ENCODE data around the gene ZNF518B.
A peak's percentile ranks its signal among the peaks of the same experiment; 100 is the strongest.
"Not testable (repeated sequence)": the region's sequence is repeated elsewhere in the genome, so short reads cannot be mapped to it uniquely, and the experiment has no call there.

The ZNF518B gene

DNA sequence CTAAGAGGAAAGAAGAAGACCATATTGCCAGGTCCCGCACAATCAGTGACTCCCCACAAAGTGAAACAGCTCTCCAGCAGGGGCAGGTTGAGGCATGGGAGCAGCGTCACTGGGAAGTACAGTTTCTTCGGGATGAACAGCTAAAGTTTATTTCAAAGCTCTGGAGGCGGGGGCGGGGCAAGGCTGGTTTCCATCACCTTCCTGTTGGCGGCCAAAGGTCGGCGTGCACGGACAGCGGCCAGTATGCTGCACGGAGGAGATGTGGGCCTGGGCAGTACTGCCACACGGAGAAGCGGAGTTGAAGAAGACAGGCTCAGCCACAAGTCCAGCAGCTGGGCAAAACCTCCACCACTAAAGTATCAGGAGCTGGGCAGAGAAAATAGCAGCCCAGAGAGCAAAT, 951 bp upstream of the ZNF518B start:
- DNase-seq (ENCODE audit: low spot score): no peak

DNA sequence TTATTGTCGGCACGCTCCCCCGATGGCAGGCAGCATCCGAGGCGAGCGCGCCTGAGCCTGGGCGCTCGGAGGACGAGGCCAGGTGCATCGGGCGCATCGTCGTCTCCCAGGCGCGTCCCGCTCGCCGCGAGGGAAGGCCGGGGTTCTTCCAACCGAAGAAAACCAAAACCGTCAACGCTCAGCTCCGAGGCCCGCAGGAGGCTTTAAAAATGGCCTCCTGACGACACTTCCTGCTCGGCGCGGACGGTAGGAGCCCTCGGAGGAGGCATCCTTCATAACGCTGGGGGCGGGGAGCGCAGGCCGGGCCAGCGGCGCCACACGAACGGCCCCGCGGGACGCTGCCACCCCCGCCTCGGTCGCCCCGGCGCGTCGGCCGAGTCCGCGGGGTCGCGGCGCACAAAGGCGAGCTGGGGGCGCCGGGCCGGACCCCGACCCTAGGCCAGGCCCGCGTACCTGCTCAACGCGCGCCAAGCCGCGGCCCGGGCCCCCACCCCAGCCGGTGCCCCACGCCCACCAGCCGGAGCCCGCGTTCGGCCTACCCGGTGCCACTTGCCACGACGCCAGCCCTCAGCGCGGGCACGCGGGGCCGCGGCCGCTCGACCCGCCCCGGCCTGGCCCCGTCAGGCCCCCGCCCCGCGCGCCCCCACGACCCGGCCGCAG, 501 bp downstream of the ZNF518B start:
- DNase-seq (ENCODE audit: low spot score): peak; percentile 42

DNA sequence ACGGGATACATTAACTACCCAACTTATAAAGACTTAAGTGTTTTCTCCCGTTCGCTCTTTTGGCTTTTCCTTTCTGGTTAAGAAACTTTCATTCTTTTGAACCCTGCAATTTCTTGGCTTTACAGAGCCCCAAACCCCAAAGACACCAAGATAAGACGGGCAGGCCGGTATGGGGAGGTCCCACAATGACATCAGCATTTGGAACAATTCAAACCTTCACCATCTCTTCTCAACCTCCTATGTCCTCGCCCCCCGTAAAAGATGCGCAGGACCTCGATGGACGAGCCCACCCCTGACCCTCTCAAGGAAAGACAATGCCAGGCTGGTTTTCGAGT, 999 bp downstream of the ZNF518B start:
- peak; percentile 8 for DNase-seq (ENCODE audit: low spot score)

- DNase-seq (ENCODE audit: low spot score): no peak
Observed at GRCh38 chr4:10455133-10455532, 2.1 kb downstream of the ZNF518B start.

DNA sequence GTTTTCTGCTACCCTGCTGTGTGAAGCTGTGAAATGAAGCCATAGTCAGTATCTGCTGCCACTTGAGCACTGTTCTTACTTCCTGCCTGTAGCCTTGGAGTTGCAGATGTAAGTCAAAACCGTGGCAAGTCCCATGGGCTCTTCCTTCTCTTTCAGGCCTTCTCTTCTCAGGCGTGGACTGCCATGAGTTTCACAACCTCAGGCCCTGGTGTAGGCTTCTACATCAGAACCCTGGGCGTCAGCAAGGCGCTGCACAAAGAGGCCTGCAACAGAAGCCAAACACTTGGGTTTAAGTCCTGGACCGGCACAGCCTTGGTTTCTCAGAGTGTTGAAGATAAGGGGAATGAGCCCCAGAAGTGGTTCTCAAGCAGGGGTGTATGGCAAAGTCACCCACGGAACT, 2.5 kb downstream of the ZNF518B start:
- no peak for DNase-seq (ENCODE audit: low spot score)

- no peak for DNase-seq (ENCODE audit: low spot score)
Observed at GRCh38 chr4:10454121-10454520, 3.1 kb downstream of the ZNF518B start.

- DNase-seq (ENCODE audit: low spot score): no peak
Observed at GRCh38 chr4:10448991-10449390, 8.2 kb downstream of the ZNF518B start.

- DNase-seq (ENCODE audit: low spot score): no peak
Observed at GRCh38 chr4:10442976-10443375, 14.2 kb downstream of the ZNF518B start.

GRCh38 chr4:10441512-10441911, 15.7 kb downstream of the ZNF518B start:
- DNase-seq (ENCODE audit: low spot score): no peak

- no peak for DNase-seq (ENCODE audit: low spot score)
Observed at GRCh38 chr4:10438924-10439323, 18.3 kb downstream of the ZNF518B start.

DNA sequence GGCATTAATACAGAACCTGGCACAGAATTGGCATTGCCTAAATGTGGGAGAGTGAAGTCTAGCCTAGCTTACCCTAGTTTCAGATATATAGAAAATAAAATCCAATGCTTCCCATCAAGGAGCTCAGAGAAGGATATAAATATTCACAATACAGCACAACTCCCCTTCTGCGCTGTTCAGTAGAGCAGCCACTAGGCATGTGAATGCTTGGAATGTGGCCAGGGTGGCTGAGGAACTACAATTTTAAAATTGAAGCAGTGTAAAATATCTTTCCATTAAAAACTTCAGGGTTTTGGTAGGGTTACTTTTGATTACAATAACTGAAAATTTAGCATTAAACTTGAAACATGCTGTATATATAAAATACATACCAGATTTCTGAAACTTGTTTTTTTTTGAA, 19.5 kb downstream of the ZNF518B start:
- DNase-seq (ENCODE audit: low spot score): no peak

GRCh38 chr4:10427680-10428079, 29.5 kb downstream of the ZNF518B start:
- not testable (repeated sequence) for DNase-seq (ENCODE audit: low spot score)

DNA sequence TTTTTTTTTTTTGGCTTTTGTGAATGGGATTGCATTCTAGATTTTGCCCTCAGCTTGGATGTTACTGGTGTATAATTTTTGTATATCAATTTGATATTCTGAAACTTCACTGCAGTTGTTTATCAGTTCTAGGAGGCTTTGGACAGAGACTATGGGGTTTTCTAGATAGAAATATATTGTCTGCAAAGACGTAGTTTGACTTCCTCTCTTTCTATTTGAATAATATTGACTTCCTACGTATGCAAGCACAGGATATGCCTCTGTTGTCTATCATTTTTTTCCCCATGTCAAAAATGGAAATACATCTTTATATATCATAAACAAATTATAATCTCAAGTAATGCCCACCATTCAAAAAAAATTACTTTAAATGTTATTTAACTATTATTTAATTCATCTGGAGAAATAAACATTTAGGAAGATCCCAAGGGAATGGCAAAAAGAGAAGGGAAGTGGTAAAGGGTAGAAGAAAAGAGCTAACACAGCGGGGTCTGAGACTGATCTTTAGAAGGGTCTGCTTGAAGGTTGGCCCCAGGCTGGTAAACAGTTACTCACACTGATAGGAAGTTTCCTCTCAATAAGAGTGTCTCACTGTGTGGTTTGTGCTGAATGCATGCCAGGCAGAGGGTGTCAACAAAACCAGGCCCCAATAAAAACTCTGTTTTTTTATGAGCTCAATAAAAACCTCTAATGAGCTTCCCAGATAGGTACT, 35.7 kb downstream of the ZNF518B start:
- no peak for DNase-seq (ENCODE audit: low spot score)

GRCh38 chr4:10417740-10418139, 39.5 kb downstream of the ZNF518B start:
- DNase-seq (ENCODE audit: low spot score): no peak

GRCh38 chr4:10416441-10416840, 40.8 kb downstream of the ZNF518B start:
- no peak for DNase-seq (ENCODE audit: low spot score)

GRCh38 chr4:10413177-10413576, 44.0 kb downstream of the ZNF518B start:
- DNase-seq (ENCODE audit: low spot score): no peak

DNA sequence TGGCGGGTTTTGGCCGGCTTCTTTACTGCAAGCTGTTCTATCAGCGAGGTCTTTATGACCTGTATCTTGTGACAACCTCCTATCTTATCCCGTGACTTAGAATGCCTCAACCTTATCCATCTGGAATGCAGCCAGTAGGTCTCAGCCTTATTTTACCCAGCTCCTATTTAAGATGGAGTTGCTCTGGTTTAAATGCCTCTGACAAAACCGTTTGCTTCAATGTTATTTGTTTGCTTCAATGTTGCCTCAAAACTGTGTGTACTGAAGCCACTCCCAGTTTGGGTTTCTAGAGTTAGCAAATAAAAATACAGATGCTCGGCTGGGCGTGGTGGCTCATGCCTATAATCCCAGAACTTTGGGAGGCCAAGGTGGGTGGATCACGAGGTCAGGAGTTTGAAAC, 51.6 kb downstream of the ZNF518B start:
- no peak for DNase-seq (ENCODE audit: low spot score)

- DNase-seq (ENCODE audit: low spot score): peak; percentile 60
Observed at GRCh38 chr4:10403633-10404445, 53.4 kb downstream of the ZNF518B start.

GRCh38 chr4:10395971-10396580, 61.1 kb downstream of the ZNF518B start:
- no peak for DNase-seq (ENCODE audit: low spot score)

Measured in hematopoietic multipotent progenitor cell treated with erythropoietin and hydrocortisone succinate and interleukin-3 and kit ligand, for 15 days (in vitro differentiated cells).